Testis (tissue), 2 donors: ENCODE data around the gene GMPPB.

ENCODE experiments used
- CTCF ChIP-seq, 3 experiments: fragments of 450-650 bp in 2 of 3; fragments of 200-600 bp in 1 of 3; sonication (generic) in 1 of 3; IDR thresholded peaks; one replicate each; pipeline ENCODE4 v1.5.1; 2016 to 2019; ENCODE audit warnings: antibody characterized with exemption in 3 of 3, mild to moderate bottlenecking in 2 of 3, moderate library complexity in 1 of 3
- POLR2A ChIP-seq: fragments of 450-650 bp; IDR thresholded peaks from one replicate; pipeline ENCODE4 v1.6.1; 2017; ENCODE audit warnings: antibody characterized with exemption, mild to moderate bottlenecking, moderate library complexity

DNA sequence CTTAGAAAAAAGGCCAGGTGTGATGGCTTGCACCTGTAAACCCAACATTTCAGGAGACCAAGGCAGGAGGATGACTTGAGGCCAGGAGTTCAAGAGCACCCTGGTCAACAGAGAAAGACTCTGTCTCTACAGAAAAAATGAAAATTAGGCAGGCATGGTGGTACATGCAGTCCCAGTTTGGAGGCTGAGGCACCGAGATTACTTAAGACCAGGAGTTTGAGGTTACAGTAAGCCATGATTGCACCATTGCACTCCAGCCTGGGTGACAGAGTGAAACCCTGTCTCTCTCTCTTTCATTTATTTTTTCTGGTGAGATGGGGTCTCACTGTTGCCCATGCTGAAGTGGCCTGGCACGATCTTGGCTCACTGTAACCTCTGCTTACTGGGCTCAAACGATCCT, 37.9 kb upstream of the GMPPB start:
- TF ChIP-seq POLR2A (no peak), CTCF (IDR thresholded peaks at IDR 0.05) (no peak)
